CD4-positive, alpha-beta T cell (primary cell): Measurements from ENCODE around the gene BTF3. TPM values are rescaled to one million over a fixed set of nuclear protein-coding genes. Genes with fewer than 3 reads are reported as not detected.

Experiments
- ATAC-seq: fragments of 200-7000 bp; cut with Tn5 transposase; one replicate; pipeline ENCODE4 v1.10.0; 2022; ENCODE audit warnings: mild to moderate bottlenecking; ENCODE audit not compliant: poor library complexity
- CTCF ChIA-PET: fragments of 350-600 bp; sonication (Branson Sonifier 250); formaldehyde crosslinking; loops from one replicate; lab custom pipeline; 2021; ENCODE audit warnings: antibody characterized with exemption, inconsistent platforms; lab: Charles Lee
- POLR2A ChIA-PET: fragments of 350-600 bp; sonication (Branson Sonifier 250); formaldehyde crosslinking; loops from one replicate; lab custom pipeline; 2021; ENCODE audit warnings: antibody characterized with exemption, inconsistent platforms; lab: Charles Lee
- DNase-seq, 14 experiments: peaks; one replicate each; pipeline ENCODE4 v3.0.0-alpha.2; 2013 to 2020; ENCODE audit warnings: mixed read lengths in 2 of 14
- H3K27ac ChIP-seq, 2 donors: one replicate each; pipeline versions ENCODE4 v1.5.1 to v1.7.0; 2013; ENCODE audit warnings: low read length in 2 of 2, low read depth in 1 of 2, mild to moderate bottlenecking in 1 of 2
- H3K27me3 ChIP-seq, 2 experiments: 1 replicate in 1 of 2; 2 replicates in 1 of 2; pipeline versions ENCODE4 v1.6.1 to v1.7.0; 2013; ENCODE audit warnings: low read length in 2 of 2, control low read depth in 1 of 2, mild to moderate bottlenecking in 1 of 2, moderate library complexity in 1 of 2; ENCODE audit not compliant: insufficient read depth in 2 of 2, control insufficient read depth in 1 of 2
- H3K36me3 ChIP-seq: one replicate; pipeline ENCODE4 v1.6.1; 2013; ENCODE audit warnings: low read length, control low read depth; ENCODE audit not compliant: insufficient read depth
- H3K4me1 ChIP-seq: one replicate; pipeline ENCODE4 v1.6.1; 2013; ENCODE audit warnings: low read length, control low read depth; ENCODE audit not compliant: insufficient read depth
- H3K4me3 ChIP-seq: one replicate; pipeline ENCODE4 v1.5.1; 2013; ENCODE audit warnings: mild to moderate bottlenecking, low read length, moderate library complexity
- H3K9me3 ChIP-seq, 2 experiments: 1 replicate in 1 of 2; 2 replicates in 1 of 2; pipeline versions ENCODE4 v1.6.1 to v1.7.0; 2013; ENCODE audit warnings: low read length in 2 of 2, mild to moderate bottlenecking in 2 of 2, control low read depth in 1 of 2, moderate library complexity in 1 of 2; ENCODE audit not compliant: control insufficient read depth in 1 of 2, insufficient read depth in 1 of 2
- H3K27ac Mint-ChIP-seq: one replicate; pipeline ENCODE4 v1.8.0; 2020; ENCODE audit warnings: mixed read lengths
- H3K27me3 Mint-ChIP-seq: one replicate; pipeline ENCODE4 v1.8.0; 2021; ENCODE audit warnings: mixed read lengths
- H3K36me3 Mint-ChIP-seq: one replicate; pipeline ENCODE4 v1.8.0; 2021; ENCODE audit warnings: low read depth, mixed read lengths
- H3K4me1 Mint-ChIP-seq: one replicate; pipeline ENCODE4 v1.8.0; 2021; ENCODE audit warnings: low read depth, mixed read lengths
- H3K4me3 Mint-ChIP-seq: one replicate; pipeline ENCODE4 v1.8.0; 2020; ENCODE audit warnings: mild to moderate bottlenecking, mixed read lengths
- H3K9me3 Mint-ChIP-seq: one replicate; pipeline ENCODE4 v1.8.0; 2020; ENCODE audit warnings: mixed read lengths
- intact Hi-C, 2 experiments: fragments of 100-400 bp; cut with DNase I in 1 of 2; cut with micrococcal nuclease in 1 of 2; formaldehyde crosslinking; loops; one replicate each; pipeline versions ENCODE4 v1.15.1 to v1.9.0; 2023 to 2025; cut with DNase I, micrococcal nuclease
- total RNA-seq, 174 experiments: library from RNA in 2 of 174; stranded (reverse) in 2 of 174; gene quantifications; one replicate each; pipeline ENCODE4 v1.2.3 and lab custom pipeline; 2021 to 2026
- TF ChIP-seq, protein P1 (sequence below): fragments of 200-600 bp; IDR thresholded peaks from one replicate; pipeline ENCODE4 v1.8.0; 2022; ENCODE audit warnings: antibody characterized with exemption, mild to moderate bottlenecking

The BTF3 gene
- total RNA-seq, 2 experiments from 2014 or later = 756 to 769 TPM

DNA sequence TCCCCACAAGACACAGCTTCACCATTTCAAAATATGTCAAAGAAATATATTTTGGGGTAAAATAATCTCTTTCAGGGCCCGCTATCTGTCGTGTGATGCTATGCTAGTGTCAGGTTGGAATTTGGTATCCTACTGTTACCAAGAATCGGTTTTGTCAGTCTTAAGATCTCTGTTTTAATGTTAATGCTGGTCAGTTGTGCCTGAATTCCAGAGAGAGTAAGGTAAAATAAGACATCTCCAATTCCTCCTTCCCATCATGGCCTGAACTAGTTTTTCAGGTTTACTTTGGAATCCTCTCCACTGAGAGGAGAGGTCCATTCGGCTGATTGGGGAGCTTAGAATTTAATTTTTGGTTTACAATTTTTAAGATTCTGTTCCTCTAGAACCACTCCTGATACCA lies 10.4 kb upstream of the BTF3 start:
- POLR2A ChIA-PET = interaction anchor here (1.0 to 1.7 kb wide), 2 partner anchors 10 to 15 kb away, joined by 3 to 7 read pairs; partner anchors contain the start of gene BTF3
- no peak overlapping the region for H3K27ac Mint-ChIP-seq
- H3K36me3 ChIP-seq = no peaks in the 10 kb centered on the region
- no peak overlapping the region for H3K27ac ChIP-seq
- TF ChIP-seq, protein P1, sequence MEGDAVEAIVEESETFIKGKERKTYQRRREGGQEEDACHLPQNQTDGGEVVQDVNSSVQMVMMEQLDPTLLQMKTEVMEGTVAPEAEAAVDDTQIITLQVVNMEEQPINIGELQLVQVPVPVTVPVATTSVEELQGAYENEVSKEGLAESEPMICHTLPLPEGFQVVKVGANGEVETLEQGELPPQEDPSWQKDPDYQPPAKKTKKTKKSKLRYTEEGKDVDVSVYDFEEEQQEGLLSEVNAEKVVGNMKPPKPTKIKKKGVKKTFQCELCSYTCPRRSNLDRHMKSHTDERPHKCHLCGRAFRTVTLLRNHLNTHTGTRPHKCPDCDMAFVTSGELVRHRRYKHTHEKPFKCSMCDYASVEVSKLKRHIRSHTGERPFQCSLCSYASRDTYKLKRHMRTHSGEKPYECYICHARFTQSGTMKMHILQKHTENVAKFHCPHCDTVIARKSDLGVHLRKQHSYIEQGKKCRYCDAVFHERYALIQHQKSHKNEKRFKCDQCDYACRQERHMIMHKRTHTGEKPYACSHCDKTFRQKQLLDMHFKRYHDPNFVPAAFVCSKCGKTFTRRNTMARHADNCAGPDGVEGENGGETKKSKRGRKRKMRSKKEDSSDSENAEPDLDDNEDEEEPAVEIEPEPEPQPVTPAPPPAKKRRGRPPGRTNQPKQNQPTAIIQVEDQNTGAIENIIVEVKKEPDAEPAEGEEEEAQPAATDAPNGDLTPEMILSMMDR = no peak
- H3K4me1 ChIP-seq = no peaks in the 10 kb centered on the region
- intact Hi-C loops = no loop called here
- peaks cover 0 to 17% of the 10 kb centered on the region in 2 experiments for H3K27me3 ChIP-seq
- H3K4me1 Mint-ChIP-seq = no peaks in the 10 kb centered on the region
- peaks cover 47% of the 10 kb centered on the region for H3K27me3 Mint-ChIP-seq
- H3K4me3 Mint-ChIP-seq = no peak overlapping the region
- no peaks in the 10 kb centered on the region for H3K9me3 Mint-ChIP-seq
- H3K9me3 ChIP-seq = no peaks in the 10 kb centered on the region
- H3K36me3 Mint-ChIP-seq = no peaks in the 10 kb centered on the region
- ATAC-seq (no peak), DNase-seq (no peak)
- CTCF ChIA-PET = no interaction called here
- no peak overlapping the region for H3K4me3 ChIP-seq

DNA sequence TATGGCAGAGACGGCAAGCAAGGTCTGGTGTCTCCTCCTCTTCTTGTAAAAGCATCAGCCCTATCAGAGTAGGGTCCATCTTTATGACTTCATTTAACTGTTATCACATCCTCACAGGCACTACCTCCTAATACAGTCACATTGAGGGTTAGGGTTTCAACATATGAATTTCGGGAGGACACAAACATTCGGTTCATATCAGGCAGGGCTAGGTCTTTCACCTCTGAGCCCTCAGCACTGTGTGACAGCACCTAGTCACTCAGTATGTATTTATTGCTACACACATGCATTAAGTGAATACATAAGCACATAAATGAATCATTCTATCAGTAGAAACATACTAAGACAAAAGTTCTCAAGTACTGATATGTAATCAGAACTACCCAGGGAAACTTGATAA lies 9.4 kb upstream of the BTF3 start:
- POLR2A ChIA-PET = no interaction called here

DNA sequence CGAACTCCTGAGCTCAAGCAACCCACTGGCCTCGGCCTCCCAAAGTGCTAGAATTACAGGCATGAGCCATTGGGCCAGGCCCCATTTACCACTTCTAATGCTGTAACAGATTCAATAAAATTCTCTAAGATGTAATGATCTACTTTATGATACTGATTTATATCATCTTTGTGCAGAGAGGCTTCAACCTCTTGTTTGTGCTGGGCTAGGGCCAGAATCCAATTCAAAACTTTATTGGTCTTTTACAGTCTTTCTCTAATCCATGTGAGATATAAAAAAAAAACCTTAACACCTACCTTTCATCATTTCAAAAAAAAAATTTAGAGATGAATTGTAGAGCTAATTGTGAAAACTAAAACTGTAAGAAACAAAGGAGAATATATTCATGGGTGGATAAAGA lies 8.2 kb upstream of the BTF3 start:
- ChIA-PET CTCF (interaction anchor here (1.3 kb wide), 1 partner anchor 42 kb away, joined by 3 read pairs; no protein-coding TSS in a partner anchor), POLR2A (interaction anchor here (0.7 kb wide), 1 partner anchor 76 kb away, joined by 3 read pairs; no protein-coding TSS in a partner anchor)
- ATAC-seq (no peak), DNase-seq (no peak)
- Mint-ChIP-seq H3K27me3 (peaks cover 57% of the 10 kb centered on the region), H3K4me3 (no peak overlapping the region), H3K4me1 (no peaks in the 10 kb centered on the region), H3K9me3 (no peaks in the 10 kb centered on the region), H3K36me3 (no peaks in the 10 kb centered on the region), H3K27ac (no peak overlapping the region)
- Histone ChIP-seq H3K4me1 (no peaks in the 10 kb centered on the region), H3K4me3 (no peak overlapping the region), H3K27me3 (peaks cover 0 to 25% of the 10 kb centered on the region in 2 experiments), H3K9me3 (no peaks in the 10 kb centered on the region), H3K36me3 (no peaks in the 10 kb centered on the region), H3K27ac (no peak overlapping the region)
- intact Hi-C loops = loop anchor here in 1 of 2 experiments (10.0 kb wide), 1 partner anchor 675 kb away; the partner anchor contains the start of gene TNPO1
- TF ChIP-seq, protein P1 = no peak

More for the DNA sequence above, 9.4 kb upstream of the BTF3 start:
- Mint-ChIP-seq H3K4me3 (no peak overlapping the region), H3K27ac (no peak overlapping the region), H3K4me1 (no peaks in the 10 kb centered on the region), H3K27me3 (peaks cover 57% of the 10 kb centered on the region), H3K36me3 (no peaks in the 10 kb centered on the region), H3K9me3 (no peaks in the 10 kb centered on the region)
- DNase-seq (no peak), ATAC-seq (no peak)
- no peak overlapping the region for H3K4me3 ChIP-seq
- no peaks in the 10 kb centered on the region for H3K36me3 ChIP-seq
- intact Hi-C loops = no loop called here
- H3K9me3 ChIP-seq = no peaks in the 10 kb centered on the region
- H3K4me1 ChIP-seq = no peaks in the 10 kb centered on the region
- TF ChIP-seq, protein P1 = no peak
- H3K27me3 ChIP-seq = peaks cover 0 to 21% of the 10 kb centered on the region in 2 experiments
- CTCF ChIA-PET = interaction anchor here (1.3 kb wide), 1 partner anchor 41 kb away, joined by 3 read pairs; no protein-coding TSS in a partner anchor
- H3K27ac ChIP-seq = no peak overlapping the region
